ENCODE data around the gene MXD4.

- TF ChIP-seq EZH2phosphoT487 (IDR thresholded peaks at IDR 0.05; ENCODE audit: insufficient read depth, low read depth) (no peak), EZH2 (IDR thresholded peaks at IDR 0.05; ENCODE audit: insufficient read depth, poor library complexity, severe bottlenecking) (no peak)
These were observed 41.3 kb upstream of the MXD4 start for GRCh38 chr4:2303121-2303685.
